ENCODE data around the gene EXOSC7. TPM values are rescaled to one million over a fixed set of nuclear protein-coding genes. Genes with fewer than 3 reads are reported as not detected.
A peak's percentile ranks its signal among the peaks of the same experiment; 100 is the strongest.

EXOSC7 gene
- total RNA-seq, 3 donors from 2014 or later, result 23.2 to 26.2 (median 24.4) TPM

DNA sequence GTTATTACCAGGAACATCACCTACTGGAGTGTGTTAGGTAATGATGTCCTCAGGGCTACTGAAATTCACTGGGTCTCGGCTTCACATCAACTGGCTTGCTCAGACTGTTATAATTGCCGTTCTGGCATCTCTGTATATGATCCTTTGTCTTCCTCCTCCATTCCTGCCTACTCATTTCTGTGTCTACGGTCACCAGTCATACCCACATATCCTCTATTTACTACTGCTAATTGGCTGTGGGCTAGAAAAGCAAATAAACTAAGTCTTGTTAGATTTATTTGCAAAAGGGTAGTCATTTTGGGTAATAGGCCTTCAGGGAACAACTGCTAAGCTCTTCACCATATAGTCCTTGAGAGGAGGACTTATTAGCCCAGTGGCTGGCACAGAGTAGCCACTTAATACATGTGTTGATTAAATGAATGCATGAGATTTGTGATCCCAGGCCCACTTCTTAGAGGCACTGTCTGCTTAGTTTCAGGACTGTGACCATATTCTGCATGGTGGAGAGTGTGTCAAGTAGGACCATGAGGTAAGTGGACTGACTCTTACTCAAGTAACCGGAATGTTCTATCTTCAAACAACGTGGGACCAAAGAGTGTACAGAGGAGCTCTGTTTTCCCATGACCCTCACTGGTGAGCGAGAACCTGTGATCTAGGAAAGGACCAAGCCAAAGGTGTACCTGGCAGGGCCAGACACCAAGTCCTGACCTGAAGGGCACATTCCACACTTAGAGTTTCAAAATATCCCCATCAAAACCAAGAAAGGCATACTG lies 13.2 kb upstream of the EXOSC7 start:
- H3K4me3 ChIP-seq, result no peak overlapping the region
- ATAC-seq (no peak), DNase-seq (no peak)
- intact Hi-C loops (cut with DNase I, micrococcal nuclease), result no loop called here
- H3K9me3 ChIP-seq, result no peaks in the 10 kb centered on the region
- TF ChIP-seq, protein P1, sequence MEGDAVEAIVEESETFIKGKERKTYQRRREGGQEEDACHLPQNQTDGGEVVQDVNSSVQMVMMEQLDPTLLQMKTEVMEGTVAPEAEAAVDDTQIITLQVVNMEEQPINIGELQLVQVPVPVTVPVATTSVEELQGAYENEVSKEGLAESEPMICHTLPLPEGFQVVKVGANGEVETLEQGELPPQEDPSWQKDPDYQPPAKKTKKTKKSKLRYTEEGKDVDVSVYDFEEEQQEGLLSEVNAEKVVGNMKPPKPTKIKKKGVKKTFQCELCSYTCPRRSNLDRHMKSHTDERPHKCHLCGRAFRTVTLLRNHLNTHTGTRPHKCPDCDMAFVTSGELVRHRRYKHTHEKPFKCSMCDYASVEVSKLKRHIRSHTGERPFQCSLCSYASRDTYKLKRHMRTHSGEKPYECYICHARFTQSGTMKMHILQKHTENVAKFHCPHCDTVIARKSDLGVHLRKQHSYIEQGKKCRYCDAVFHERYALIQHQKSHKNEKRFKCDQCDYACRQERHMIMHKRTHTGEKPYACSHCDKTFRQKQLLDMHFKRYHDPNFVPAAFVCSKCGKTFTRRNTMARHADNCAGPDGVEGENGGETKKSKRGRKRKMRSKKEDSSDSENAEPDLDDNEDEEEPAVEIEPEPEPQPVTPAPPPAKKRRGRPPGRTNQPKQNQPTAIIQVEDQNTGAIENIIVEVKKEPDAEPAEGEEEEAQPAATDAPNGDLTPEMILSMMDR (IDR thresholded peaks at IDR 0.05), result no peak
- H3K36me3 ChIP-seq (ENCODE audit: low read depth), result no peaks in the 10 kb centered on the region
- peaks cover 7% of the 10 kb centered on the region for H3K4me1 ChIP-seq (ENCODE audit: low read depth)

DNA sequence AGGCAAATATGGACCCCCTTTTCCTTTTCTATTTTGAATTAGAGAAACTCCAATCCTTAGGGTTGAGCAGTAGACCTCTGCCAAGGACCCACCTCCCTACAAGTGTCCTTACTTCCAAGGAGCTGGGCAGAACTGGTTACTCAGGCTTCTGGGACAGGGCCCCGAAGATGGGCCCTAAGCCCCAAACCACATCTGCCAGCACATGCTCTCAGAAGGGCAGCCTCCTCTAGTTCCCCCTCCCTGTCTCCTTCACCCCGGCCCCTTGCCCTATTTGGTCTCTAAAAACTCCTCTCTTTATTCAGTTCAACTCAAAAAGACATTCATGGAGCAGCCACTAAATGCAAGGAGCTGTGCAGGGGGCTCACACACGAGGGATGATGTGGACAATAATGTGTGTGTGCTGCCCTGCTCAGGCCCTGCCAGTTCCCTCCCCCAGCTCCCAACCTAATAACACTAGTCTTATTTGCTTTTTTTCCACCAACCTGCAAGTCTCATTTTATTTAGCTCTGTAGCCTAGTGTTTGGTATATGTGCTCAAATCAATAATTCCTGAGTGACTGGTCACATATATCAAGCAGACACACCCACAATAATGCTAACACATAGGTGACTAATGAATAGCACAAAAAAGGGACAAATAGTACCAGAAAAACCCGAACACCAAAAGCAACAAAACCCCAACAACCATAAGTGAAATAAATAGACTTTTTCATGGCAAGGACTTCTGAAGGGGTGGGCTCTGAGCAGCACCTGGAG lies 12.3 kb upstream of the EXOSC7 start:
- ATAC-seq, result no peak
- no peak for DNase-seq
- Histone ChIP-seq H3K9me3 (no peaks in the 10 kb centered on the region), H3K36me3 (ENCODE audit: low read depth) (no peaks in the 10 kb centered on the region), H3K4me3 (no peak overlapping the region), H3K4me1 (ENCODE audit: low read depth) (peaks cover 12% of the 10 kb centered on the region)
- intact Hi-C loops (cut with DNase I, micrococcal nuclease), result no loop called here
- TF ChIP-seq, protein P1 (IDR thresholded peaks at IDR 0.05), result no peak

DNA sequence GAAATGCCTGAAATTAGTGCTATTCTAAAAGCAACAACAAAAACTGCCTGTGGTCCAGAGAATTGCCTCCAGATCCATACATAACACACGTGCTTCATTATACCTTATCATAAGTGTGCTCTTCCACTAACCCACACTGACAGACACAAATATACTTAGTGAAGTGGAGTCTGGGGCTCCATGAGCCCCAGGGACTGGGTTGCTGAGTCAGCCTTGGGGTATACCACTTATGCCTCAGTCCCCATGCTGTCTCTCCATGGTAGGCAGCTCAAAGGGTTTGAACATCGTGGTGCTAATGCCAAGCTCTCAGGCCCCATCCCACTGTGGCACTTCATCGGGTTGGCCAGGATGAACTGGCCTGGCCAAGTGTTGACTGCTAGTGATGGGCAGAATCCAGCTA lies 10.9 kb upstream of the EXOSC7 start:
- intact Hi-C loops (cut with DNase I, micrococcal nuclease), result no loop called here
- Histone ChIP-seq H3K4me1 (ENCODE audit: low read depth) (peaks cover 17% of the 10 kb centered on the region), H3K4me3 (no peak overlapping the region), H3K9me3 (no peaks in the 10 kb centered on the region), H3K36me3 (ENCODE audit: low read depth) (no peaks in the 10 kb centered on the region)
- DNase-seq (no peak), ATAC-seq (no peak)
- TF ChIP-seq, protein P1 (IDR thresholded peaks at IDR 0.05), result no peak

DNA sequence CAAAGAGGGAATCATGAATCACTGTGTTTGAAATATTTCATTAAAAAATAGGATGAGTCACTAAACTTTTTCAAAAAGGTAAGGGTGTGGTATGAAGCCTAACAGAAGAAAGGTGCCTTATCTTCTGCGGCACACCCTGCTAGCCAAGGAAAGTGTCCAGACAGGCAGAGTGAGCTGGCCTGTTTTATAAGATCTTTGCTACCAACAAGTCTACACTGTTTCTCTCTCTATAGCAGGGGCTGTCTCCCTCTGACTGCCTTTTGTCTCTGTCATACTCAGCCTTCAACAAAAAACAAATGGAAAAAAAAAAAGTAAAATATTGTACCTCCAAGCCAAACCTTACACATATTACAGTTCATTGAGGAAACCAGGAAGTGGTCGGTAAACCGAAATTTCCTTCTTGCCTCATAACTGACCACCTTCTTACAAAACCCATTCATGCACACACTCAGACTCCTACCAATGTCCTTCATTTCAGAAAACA lies 9.2 kb upstream of the EXOSC7 start:
- H3K9me3 ChIP-seq, result no peaks in the 10 kb centered on the region
- DNase-seq (peak in 2 of 3 donors; percentile 49 to 79), ATAC-seq (peak; percentile 90)
- intact Hi-C loops (cut with DNase I, micrococcal nuclease), result no loop called here
- no peaks in the 10 kb centered on the region for H3K36me3 ChIP-seq (ENCODE audit: low read depth)
- no peak overlapping the region for H3K4me3 ChIP-seq
- TF ChIP-seq, protein P1 (IDR thresholded peaks at IDR 0.05), result no peak
- peaks cover 27% of the 10 kb centered on the region for H3K4me1 ChIP-seq (ENCODE audit: low read depth)

DNA sequence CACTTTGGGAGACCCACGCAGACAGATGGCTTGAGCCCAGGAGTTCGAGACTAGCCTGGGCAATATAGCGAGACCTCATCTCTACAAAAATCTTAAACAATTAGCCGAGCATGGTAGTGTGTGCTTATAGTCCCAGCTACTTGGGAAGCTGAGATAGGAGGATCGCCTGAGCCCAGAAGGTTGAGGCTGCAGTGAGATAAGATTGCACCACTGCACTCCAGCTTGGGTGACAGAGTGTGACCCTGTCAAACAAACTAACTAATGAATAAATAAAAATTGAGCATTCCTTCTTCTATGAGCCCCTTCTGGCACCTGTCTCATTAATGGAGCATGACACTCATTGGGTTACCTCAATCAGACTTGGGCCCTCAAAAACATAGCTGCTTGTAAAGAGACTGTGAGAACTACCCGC lies 7.6 kb upstream of the EXOSC7 start:
- TF ChIP-seq, protein P1 (IDR thresholded peaks at IDR 0.05), result no peak
- intact Hi-C loops (cut with DNase I, micrococcal nuclease), result no loop called here
- H3K4me1 ChIP-seq (ENCODE audit: low read depth), result peaks cover 42% of the 10 kb centered on the region
- no peak overlapping the region for H3K4me3 ChIP-seq
- H3K36me3 ChIP-seq (ENCODE audit: low read depth), result no peaks in the 10 kb centered on the region
- no peak for ATAC-seq
- no peaks in the 10 kb centered on the region for H3K9me3 ChIP-seq
- no peak for DNase-seq
